Dermis blood vessel endothelial cell (primary cell): ENCODE data around the gene FANK1. TPM values are rescaled to one million over a fixed set of nuclear protein-coding genes. Genes with fewer than 3 reads are reported as not detected.
"Not testable (repeated sequence)": the region's sequence is repeated elsewhere in the genome, so short reads cannot be mapped to it uniquely, and the experiment has no call there.

Experiments
- DNase-seq: peaks from one replicate; pipeline ENCODE4 v3.0.0; 2010
- total RNA-seq: library from RNA; depleted of rRNA; stranded (reverse); fragments of >200 nt; gene quantifications from 2 replicates; pipeline ENCODE4 v1.2.3, GENCODE V29; 2014

Gene FANK1
- total RNA-seq, 1 donor from 2014 or later: 0.51 TPM

GRCh38 chr10:125933693-125934092 is 37.3 kb downstream of the FANK1 start:
- no peak for DNase-seq

- no peak for DNase-seq
Observed at GRCh38 chr10:125936331-125936730, 40.0 kb downstream of the FANK1 start.

DNA sequence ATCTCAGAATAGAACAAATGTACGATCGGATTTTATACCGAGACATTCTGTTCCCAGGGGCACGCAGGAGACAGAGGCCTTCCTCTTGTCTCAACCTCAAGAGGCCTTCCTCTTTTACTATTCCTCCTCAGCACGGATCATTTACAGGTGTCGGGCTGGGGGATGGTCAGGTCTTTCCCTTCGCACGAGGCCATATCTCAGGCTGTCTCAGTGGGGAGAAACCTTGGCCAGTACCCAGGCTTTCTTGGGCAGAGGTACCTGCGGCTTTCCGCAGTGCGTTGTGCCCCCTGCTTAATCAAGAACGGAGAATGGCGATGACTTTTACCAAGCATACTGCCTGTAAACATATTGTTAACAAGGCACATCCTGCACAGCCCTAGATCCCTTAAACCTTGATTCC is 44.2 kb downstream of the FANK1 start:
- no peak for DNase-seq

- DNase-seq: no peak
Observed at GRCh38 chr10:125951290-125951689, 54.9 kb downstream of the FANK1 start.

GRCh38 chr10:125953778-125954385 is 57.5 kb downstream of the FANK1 start:
- no peak for DNase-seq

GRCh38 chr10:125955766-125956165 is 59.4 kb downstream of the FANK1 start:
- peak; percentile 60 for DNase-seq

- no peak for DNase-seq
Observed at GRCh38 chr10:125961743-125962142, 65.4 kb downstream of the FANK1 start.

GRCh38 chr10:125962200-125962599 is 65.8 kb downstream of the FANK1 start:
- DNase-seq: no peak

GRCh38 chr10:125964558-125964957 is 68.2 kb downstream of the FANK1 start:
- no peak for DNase-seq

DNA sequence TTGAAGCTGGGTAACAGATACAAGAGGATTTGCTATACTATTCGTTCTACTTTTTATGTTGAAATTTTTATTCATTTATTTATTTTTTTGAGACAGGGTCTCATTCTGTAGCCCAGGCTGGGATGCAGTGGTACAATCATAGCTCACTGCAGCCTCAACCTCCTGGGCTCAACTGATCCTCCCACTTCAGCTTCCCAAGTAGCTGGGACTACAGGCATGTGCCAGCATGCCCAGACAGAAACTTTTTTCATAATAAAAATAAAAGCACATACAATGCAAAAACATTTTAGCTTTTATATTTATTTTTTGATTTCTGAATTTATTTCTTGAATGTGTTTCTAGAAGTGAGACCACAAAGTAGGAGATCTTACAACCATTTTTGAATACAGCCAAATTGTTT is 71.2 kb downstream of the FANK1 start:
- DNase-seq: no peak

- not testable (repeated sequence) for DNase-seq
Observed at GRCh38 chr10:125970077-125970630, 73.8 kb downstream of the FANK1 start.

- DNase-seq: peak; percentile 43
Observed at GRCh38 chr10:125976960-125977605, 80.7 kb downstream of the FANK1 start.

GRCh38 chr10:125979976-125980375 is 83.6 kb downstream of the FANK1 start:
- DNase-seq: no peak

DNA sequence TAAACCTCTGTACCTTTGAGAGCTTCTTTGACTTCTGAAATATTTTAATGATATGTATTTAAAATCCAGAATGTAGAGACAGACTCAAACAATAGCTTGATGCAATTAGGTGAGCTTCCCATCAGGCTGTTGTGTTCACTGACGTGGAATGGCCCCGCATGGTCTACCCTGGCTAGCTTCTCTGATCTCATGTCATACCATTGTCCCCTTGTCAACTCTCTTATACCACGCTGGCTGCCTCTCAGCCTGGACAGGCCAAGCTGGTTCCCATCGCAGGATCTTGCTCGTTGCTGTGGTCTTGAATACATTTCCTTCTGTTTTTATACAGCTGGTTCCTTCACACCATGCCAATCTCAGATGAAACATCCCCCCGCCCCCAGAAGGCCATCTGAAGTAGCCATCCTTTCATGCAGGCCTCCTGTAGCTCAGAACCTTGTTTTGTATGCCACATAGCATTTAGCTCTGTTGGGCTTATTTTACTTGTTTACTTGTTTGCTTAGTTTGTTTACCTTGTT is 84.2 kb downstream of the FANK1 start:
- DNase-seq: no peak

- peak; percentile 83 for DNase-seq
Observed at GRCh38 chr10:125982260-125982948, 86.0 kb downstream of the FANK1 start.

GRCh38 chr10:125983161-125983560 is 86.8 kb downstream of the FANK1 start:
- no peak for DNase-seq

- no peak for DNase-seq
Observed at GRCh38 chr10:125983656-125984055, 87.3 kb downstream of the FANK1 start.

GRCh38 chr10:125984346-125984745 is 88.0 kb downstream of the FANK1 start:
- DNase-seq: no peak

DNA sequence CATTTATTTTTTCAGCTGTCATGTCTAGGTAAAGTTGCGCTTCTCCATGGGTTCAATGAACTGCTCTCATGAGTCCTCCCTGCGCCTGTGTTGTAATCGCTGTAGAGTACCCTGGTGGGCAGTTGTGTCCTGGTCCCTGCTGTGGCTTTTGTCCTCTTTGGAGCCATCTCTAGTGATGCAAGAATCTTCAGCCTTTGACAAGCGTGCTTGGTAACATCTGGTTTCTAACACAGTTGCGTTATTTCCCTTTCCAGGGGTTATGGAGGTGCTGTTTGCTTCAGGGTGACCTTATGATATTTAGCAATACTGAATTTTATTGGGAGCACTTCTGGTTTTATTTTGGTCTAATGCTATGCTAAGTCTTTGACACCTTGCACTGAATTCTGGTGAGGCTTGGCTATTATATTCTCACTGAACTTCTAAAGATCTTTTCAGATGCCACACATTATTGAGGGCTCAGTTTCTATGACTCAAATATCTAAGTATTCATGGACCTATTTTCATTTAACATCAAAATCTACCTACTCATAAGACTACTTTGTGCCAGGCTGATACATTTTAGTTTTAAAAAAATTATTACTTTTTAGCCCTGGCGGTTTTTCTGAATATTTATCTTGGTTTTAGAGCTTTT is 88.6 kb downstream of the FANK1 start:
- DNase-seq: no peak

- DNase-seq: no peak
Observed at GRCh38 chr10:125985557-125986240, 89.3 kb downstream of the FANK1 start.

DNA sequence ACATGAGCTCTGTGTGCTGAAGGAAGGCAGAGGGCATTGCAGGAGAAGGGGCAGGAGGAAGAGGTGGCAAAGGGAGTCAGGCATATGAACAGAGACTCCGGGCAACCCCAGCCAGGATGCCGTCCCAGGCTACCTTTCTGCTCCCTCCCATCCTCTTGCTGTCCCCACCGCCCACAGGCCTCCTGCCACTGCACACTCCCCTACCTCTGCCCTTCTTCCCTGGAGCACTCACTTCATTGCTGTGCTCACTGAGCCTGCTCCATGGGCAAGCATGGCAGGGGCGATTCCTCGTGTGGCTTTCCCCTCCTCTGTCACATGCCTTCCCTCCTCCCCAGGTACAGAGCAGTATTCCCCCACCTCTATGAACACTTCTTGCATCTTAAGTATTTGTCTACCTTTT is 93.4 kb downstream of the FANK1 start:
- DNase-seq: no peak

DNA sequence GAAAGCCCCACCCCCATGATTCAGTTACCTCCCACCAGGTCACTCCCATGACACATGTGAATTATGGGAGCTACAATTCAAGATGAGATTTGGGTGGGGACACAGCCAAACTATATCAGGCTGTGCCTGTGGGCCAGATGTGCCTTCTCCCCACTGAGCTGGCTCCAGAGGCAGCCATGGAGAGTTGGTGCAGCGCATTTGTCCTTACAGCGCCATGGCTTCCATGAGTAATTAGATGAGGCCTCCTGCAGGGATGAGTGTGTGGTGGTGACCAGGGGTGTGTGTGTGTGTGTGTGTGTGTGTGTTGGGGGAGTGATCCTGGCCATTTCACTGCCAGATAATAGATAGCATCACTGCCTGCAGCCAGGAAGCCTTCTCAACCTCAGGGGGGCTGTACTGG is 94.6 kb downstream of the FANK1 start:
- DNase-seq: no peak
